ENCODE results near the gene SFXN5.
"Not testable (repeated sequence)": the region's sequence is repeated elsewhere in the genome, so short reads cannot be mapped to it uniquely, and the experiment has no call there.

SFXN5 gene

GRCh38 chr2:73071360-73072128, at the start of gene SFXN5:
Gene SFXN5 (minus strand): TSS chr2:73071712. CDS start chr2:73071705, 7 bp downstream.
- in situ Hi-C loops (cut with HindIII; ENCODE audit: low pct_ligation_motif_present, low pct_unique_long_range_greater_than_20kb, low sequenced_read_pairs): no loop called here

GRCh38 chr2:73119611-73120239, 48.2 kb upstream of the SFXN5 start:
- in situ Hi-C loops (cut with HindIII; ENCODE audit: low pct_ligation_motif_present, low pct_unique_long_range_greater_than_20kb, low sequenced_read_pairs); DNase-seq: not testable (repeated sequence)

More at GRCh38 chr2:73071360-73072128, at the start of gene SFXN5:
- DNase-seq: peak; percentile 97

DNA sequence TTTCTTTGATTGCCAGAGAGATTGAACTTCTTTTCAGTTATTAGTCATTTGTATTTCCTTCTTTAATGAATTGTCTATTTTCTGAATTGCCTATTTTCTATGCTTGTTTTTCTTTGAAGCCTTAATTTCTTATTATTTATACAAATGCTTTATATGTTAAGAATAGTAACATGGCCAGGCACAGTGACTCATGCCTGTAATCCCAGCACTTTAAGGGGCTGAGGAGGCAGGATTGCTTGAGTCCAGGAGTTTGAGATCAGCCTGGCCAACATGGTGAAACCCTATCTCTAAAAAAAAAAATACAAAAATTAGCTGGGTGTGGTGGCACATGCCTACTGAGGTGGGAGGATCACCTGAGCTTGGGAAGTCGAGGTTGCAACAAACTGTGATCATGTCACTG, 45.9 kb upstream of the SFXN5 start:
- in situ Hi-C loops (cut with HindIII; ENCODE audit: low pct_ligation_motif_present, low pct_unique_long_range_greater_than_20kb, low sequenced_read_pairs): no loop called here
- no peak for DNase-seq

GRCh38 chr2:73116182-73116960, 44.9 kb upstream of the SFXN5 start:
- no peak for DNase-seq
- in situ Hi-C loops (cut with HindIII; ENCODE audit: low pct_ligation_motif_present, low pct_unique_long_range_greater_than_20kb, low sequenced_read_pairs): no loop called here

- in situ Hi-C loops (cut with HindIII; ENCODE audit: low pct_ligation_motif_present, low pct_unique_long_range_greater_than_20kb, low sequenced_read_pairs): no loop called here
- DNase-seq: no peak
Measured at GRCh38 chr2:73114273-73114867, 42.9 kb upstream of the SFXN5 start.

- in situ Hi-C loops (cut with HindIII; ENCODE audit: low pct_ligation_motif_present, low pct_unique_long_range_greater_than_20kb, low sequenced_read_pairs): no loop called here
- DNase-seq: peak; percentile 92
Measured at GRCh38 chr2:73112913-73113854, 41.7 kb upstream of the SFXN5 start, which contains the start of gene RAB11FIP5. Gene RAB11FIP5 (minus strand): TSS chr2:73112948. CDS start chr2:73112777, 171 bp downstream.

DNA sequence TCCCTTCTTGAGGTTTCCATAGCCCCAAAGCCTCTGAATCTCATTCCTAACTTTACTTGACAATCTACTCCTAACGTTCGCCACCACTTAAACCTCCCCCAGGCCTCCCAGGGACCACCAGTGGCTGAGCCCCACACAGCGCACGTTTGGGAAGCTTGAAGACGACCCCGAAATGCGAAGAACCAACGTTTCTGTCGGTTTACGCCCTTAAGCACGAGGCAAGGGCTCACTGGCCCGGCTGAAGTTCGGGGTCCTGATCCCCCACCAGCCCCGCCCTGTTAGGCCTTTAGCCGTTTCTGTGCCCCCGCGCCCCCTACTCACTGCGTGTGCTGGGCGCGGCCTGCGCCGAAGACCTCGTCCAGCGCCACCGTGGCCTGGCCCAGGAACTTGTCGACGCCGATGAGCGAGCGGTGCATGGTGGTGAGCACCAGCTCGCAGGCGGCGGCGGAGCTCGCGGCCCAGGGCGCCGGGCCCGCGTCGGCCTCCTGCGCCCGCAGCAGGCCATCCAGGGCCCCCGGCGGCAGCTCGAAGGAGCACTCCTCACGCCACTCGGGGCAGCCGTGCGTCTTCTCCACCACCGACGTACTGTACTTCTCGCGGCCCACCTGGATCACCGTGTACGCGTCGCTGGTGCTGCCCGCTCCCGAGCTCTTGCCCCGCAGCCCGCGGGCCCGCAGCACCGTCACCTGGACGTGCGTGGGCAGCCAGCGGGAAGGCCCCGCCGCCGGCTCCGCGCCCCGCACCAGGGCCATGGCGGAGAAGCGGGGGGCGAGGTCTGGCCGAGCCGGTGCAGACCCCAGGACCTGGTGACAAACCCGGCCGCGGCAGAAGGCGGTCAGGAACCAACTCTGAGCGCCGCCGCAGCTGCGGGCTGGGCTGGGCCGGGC, 40.8 kb upstream of the SFXN5 start:
- in situ Hi-C loops (cut with HindIII; ENCODE audit: low pct_ligation_motif_present, low pct_unique_long_range_greater_than_20kb, low sequenced_read_pairs): no loop called here

GRCh38 chr2:73111073-73112025, 39.8 kb upstream of the SFXN5 start:
- in situ Hi-C loops (cut with HindIII; ENCODE audit: low pct_ligation_motif_present, low pct_unique_long_range_greater_than_20kb, low sequenced_read_pairs): no loop called here
- peak; percentile 95 for DNase-seq

More for the DNA sequence above, 40.8 kb upstream of the SFXN5 start:
- peak; percentile 48 for DNase-seq

DNA sequence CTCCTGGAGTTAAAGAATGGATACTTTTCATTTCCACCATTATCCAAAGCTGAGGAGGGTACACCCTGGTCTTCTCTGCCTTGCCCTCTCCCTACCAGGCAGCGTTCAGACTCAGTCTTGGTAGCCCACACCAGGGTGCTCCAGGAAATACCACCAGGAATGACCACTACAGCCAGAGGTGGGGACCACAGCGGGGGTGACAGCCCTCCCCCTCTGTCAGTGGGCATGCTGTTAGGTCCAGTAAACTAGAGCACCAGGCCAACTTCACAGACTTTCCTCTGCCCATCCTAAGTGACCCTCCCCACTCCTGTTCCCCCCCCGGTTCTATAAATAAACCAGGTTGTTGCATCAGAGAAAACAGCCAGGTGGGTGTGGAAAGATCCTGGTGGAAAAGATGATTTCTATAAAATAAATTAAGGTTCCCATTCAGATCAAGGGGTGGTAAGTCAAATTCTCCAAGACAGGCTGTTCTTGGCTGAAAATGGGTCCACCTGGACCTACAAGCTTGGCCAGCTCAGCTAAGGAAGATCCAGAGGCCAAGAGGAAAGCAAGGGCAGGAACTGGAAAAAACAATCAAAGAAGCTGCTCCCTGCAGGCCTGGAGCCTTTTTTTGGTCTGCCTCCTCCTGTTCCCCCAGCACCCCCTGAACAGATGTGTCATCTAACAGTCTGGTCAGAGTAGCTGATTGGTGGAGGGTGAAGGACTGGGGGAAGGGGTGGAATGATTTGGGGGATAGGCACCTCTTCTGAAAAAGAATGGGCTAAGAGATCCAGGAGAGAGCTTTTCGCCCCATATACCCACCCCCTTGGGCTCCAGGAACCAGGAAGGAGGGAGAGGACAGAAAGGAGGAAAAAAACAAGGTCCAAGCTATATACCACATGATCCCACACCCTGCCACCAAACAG, 38.9 kb upstream of the SFXN5 start:
- peak; percentile 46 for DNase-seq
- in situ Hi-C loops (cut with HindIII; ENCODE audit: low pct_ligation_motif_present, low pct_unique_long_range_greater_than_20kb, low sequenced_read_pairs): no loop called here

DNA sequence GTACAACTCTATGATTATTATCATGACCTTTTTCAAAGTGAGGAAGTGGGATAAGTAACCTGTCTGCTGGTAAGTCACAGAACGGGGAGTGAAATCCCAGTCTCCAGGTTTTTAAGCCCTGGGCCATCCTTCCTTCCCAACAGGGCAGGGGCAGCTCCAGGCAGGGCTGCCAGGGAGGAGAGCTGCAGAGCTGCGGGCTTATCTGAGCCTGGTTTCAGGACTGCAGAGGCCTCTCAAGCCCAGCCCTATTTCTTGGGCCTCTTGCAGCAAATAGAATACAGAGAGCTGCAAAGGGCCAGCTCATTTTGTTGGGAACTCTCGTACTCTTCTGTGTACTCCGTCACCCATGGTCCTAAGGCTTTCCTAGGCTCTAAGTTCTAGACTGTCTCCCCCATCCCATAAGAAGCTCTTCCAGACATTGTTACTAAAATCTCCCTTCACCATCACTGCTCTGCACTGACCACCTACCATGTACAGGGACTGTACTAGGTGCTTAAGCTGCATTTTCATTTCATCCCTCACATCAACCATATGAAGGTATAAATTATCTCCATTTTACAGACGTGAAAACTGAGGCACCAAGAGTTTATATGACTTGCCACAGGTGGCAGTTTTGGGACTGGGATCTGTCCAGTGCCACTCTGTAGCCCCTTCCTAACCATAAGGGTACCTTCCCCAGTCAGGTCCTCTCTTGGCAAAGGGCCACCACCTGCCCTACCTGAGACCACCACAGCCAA, 38.1 kb upstream of the SFXN5 start:
- DNase-seq: no peak
- in situ Hi-C loops (cut with HindIII; ENCODE audit: low pct_ligation_motif_present, low pct_unique_long_range_greater_than_20kb, low sequenced_read_pairs): no loop called here

DNA sequence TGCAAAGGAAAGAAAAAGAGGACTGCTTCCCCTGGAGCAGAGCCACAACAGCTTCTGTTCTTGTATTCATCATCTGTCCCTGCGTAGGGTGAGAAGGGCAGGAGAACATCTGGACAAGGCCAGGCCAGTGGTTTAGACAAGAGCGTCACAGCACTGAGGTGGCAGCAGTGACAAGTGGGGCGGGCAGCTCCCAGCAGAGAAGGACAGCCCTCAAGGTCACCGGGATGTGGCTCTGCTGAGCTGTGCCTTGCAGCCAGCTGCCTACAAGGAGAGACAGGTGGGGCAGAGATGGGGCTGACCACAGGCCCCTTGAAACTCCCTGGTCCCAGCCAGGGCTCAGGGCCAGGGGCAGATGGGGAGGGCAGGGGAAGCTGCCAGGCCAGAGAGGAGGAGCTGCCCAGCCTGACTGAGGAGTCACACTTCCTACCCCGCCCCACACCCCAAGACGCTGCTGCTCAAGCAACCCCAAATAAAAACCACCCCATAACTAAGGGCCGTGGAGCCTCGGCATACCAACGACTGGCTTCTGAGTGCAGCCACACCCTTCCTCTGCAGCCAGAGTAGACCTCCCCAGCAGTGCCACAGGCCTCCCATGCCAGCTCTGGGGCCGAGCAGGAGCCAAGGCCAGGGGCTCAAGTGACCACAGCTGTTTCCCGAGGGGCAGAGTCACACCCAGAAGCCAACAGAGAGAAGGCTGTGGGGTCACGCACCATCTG, 35.9 kb upstream of the SFXN5 start:
- no peak for DNase-seq
- in situ Hi-C loops (cut with HindIII; ENCODE audit: low pct_ligation_motif_present, low pct_unique_long_range_greater_than_20kb, low sequenced_read_pairs): no loop called here

GRCh38 chr2:73106791-73107190, 35.3 kb upstream of the SFXN5 start:
- no peak for DNase-seq
- in situ Hi-C loops (cut with HindIII; ENCODE audit: low pct_ligation_motif_present, low pct_unique_long_range_greater_than_20kb, low sequenced_read_pairs): no loop called here

DNA sequence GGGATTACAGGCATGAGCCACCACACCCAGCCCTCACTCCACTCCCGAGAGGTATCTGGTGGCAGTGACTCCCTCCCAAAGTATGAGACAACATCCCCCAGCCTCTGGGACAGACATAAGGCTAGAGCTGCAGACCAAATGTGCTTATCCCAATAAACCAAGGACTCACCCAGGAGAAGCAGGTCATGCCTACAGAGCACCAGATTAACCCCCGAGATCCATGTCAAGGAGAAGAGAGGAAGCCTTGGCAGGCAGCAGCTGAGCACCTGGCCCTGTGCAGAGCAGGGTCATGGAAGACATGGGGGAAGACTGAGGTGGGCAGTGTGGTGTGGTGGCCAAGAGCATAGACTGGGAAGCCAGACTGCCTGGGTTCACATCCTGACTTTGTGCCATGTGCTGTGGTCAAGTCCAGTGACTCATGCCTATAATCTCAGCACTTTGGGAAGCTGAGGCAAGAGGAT, 34.0 kb upstream of the SFXN5 start:
- DNase-seq: no peak
- in situ Hi-C loops (cut with HindIII; ENCODE audit: low pct_ligation_motif_present, low pct_unique_long_range_greater_than_20kb, low sequenced_read_pairs): no loop called here

GRCh38 chr2:73104933-73105332, 33.4 kb upstream of the SFXN5 start:
- in situ Hi-C loops (cut with HindIII; ENCODE audit: low pct_ligation_motif_present, low pct_unique_long_range_greater_than_20kb, low sequenced_read_pairs): no loop called here
- DNase-seq: no peak
